HL-60 (cell line): ENCODE measurements around the gene TBCE.
"Not testable (repeated sequence)": the region's sequence is repeated elsewhere in the genome, so short reads cannot be mapped to it uniquely, and the experiment has no call there.

ENCODE experiments used
- POLR2AphosphoS5 ChIP-seq: IDR thresholded peaks from 2 replicates; pipeline ENCODE4 v1.6.1; 2012; ENCODE audit warnings: low read depth
- SPI1 ChIP-seq: IDR thresholded peaks from 2 replicates; pipeline ENCODE4 v1.6.1; 2012; ENCODE audit warnings: low read depth, mild to moderate bottlenecking, borderline replicate concordance
- TF ChIP-seq, protein P1 (sequence below): IDR thresholded peaks from one replicate; pipeline ENCODE4 v1.5.1; 2011; ENCODE audit warnings: low read length, control low read depth, inconsistent platforms; ENCODE audit not compliant: insufficient read depth
- TF ChIP-seq, protein P2 (sequence below): IDR thresholded peaks from 2 replicates; pipeline ENCODE4 v1.6.1; 2012; ENCODE audit warnings: low read depth; ENCODE audit not compliant: insufficient replicate concordance

DNA sequence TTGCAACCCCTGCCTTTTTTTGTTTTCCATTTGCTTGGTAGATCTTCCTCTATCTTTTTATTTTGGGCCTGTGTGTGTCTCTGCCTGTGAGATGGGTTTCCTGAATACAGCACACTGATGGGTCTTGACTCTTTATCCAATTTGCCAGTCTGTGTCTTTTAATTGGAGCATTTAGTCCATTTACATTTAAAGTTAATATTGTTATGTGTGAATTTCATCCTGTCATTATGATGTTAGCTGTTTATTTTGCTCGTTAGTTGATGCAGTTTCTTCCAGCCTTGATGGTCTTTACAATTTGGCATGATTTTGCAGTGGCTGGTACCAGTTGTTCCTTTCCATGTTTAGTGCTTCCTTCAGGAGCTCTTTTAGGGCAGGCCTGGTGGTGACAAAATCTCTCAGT lies 18.4 kb downstream of the TBCE start:
- TF ChIP-seq, protein P1, sequence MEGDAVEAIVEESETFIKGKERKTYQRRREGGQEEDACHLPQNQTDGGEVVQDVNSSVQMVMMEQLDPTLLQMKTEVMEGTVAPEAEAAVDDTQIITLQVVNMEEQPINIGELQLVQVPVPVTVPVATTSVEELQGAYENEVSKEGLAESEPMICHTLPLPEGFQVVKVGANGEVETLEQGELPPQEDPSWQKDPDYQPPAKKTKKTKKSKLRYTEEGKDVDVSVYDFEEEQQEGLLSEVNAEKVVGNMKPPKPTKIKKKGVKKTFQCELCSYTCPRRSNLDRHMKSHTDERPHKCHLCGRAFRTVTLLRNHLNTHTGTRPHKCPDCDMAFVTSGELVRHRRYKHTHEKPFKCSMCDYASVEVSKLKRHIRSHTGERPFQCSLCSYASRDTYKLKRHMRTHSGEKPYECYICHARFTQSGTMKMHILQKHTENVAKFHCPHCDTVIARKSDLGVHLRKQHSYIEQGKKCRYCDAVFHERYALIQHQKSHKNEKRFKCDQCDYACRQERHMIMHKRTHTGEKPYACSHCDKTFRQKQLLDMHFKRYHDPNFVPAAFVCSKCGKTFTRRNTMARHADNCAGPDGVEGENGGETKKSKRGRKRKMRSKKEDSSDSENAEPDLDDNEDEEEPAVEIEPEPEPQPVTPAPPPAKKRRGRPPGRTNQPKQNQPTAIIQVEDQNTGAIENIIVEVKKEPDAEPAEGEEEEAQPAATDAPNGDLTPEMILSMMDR: not testable (repeated sequence)
- TF ChIP-seq SPI1, POLR2AphosphoS5: not testable (repeated sequence)
- TF ChIP-seq, protein P2, sequence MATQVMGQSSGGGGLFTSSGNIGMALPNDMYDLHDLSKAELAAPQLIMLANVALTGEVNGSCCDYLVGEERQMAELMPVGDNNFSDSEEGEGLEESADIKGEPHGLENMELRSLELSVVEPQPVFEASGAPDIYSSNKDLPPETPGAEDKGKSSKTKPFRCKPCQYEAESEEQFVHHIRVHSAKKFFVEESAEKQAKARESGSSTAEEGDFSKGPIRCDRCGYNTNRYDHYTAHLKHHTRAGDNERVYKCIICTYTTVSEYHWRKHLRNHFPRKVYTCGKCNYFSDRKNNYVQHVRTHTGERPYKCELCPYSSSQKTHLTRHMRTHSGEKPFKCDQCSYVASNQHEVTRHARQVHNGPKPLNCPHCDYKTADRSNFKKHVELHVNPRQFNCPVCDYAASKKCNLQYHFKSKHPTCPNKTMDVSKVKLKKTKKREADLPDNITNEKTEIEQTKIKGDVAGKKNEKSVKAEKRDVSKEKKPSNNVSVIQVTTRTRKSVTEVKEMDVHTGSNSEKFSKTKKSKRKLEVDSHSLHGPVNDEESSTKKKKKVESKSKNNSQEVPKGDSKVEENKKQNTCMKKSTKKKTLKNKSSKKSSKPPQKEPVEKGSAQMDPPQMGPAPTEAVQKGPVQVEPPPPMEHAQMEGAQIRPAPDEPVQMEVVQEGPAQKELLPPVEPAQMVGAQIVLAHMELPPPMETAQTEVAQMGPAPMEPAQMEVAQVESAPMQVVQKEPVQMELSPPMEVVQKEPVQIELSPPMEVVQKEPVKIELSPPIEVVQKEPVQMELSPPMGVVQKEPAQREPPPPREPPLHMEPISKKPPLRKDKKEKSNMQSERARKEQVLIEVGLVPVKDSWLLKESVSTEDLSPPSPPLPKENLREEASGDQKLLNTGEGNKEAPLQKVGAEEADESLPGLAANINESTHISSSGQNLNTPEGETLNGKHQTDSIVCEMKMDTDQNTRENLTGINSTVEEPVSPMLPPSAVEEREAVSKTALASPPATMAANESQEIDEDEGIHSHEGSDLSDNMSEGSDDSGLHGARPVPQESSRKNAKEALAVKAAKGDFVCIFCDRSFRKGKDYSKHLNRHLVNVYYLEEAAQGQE: not testable (repeated sequence)
